Erythroblast (primary cell): Measurements from ENCODE around the gene AKAP4.
A peak's percentile ranks its signal among the peaks of the same experiment; 100 is the strongest.

ENCODE experiments used
- DNase-seq, 2 experiments: peaks; one replicate each; lab custom pipeline; 2025; lab: John Stamatoyannopoulos, UW
- GATA1 ChIP-seq: IDR thresholded peaks from 2 replicates; pipeline ENCODE4 v1.6.1; 2011; ENCODE audit warnings: low read depth, mild to moderate bottlenecking, control low read depth, low read length, moderate library complexity
- POLR2A ChIP-seq: IDR thresholded peaks from 2 replicates; pipeline ENCODE4 v1.6.1; 2011; ENCODE audit warnings: mild to moderate bottlenecking, low read length

AKAP4 gene

DNA sequence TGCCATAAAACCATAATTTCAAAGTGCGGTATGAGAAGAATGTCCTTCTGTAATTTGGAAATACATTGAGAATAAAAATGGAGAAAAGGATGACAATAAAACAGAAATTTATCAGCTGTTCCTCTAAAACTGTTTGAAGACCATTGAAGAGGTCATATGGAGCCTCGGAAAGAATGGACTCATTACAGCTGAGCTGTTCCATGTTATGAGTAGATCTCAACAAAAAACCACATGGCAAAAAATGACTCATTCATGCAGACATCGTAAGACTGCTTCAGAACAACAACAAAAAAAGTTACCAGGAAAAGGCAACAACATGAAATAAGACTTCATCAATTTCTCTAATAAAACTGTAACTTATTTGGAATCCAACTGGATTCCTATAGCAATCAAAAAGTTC, 39.7 kb downstream of the AKAP4 start:
- TF ChIP-seq POLR2A, result no peak
- no peak for TF ChIP-seq GATA1
- peak in 1 of 2 experiments; percentile 5 for DNase-seq

DNA sequence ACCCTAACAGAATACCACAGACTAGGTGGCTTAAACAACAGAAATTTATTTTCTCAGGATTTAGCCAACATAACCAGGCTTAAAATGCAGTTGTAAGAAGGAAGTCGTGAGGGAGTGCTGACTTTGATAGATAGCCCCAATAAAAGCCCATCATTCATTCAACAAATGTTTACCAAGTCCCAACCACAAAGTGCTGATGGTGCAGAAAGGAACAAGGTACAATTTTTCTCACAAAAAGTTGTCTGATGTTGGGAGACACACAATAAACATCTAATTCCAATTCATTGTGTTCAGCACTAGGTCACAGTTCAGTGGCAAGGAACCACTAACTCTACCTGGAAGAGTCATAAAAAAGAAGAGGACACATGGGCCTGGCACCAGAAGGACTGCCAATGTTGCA, 42.2 kb downstream of the AKAP4 start:
- TF ChIP-seq POLR2A (no peak), GATA1 (no peak)
- DNase-seq, result no peak

DNA sequence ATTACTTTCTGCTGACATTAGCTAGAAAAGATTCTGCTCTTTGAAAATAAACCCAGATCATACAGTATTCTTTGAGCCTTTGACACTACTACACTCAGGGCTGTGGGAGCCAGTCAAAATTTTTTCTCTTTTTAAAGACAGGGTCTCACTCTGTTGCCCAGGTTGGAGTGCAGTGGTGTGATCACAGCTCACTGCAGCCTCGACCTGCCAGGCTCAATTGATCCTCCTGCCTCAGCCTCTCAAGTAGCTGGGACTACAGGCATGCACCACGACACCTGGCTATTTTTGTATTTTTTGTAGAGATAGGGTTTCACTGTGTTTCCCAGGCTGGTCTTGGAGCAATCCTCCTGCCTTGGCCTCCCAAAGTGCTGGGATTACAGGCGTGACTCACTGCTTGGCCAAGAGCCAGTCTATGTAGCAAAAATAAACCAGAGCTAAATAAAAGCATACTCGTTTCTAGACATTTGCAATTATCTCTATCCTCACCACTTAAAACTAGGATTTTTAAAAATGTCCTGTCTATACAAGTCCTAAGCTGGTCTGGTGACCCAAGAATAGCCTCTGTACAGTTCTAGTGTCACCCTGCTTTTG, 43.2 kb downstream of the AKAP4 start:
- TF ChIP-seq POLR2A (no peak), GATA1 (no peak)
- DNase-seq, result peak in 1 of 2 experiments; percentile 26

DNA sequence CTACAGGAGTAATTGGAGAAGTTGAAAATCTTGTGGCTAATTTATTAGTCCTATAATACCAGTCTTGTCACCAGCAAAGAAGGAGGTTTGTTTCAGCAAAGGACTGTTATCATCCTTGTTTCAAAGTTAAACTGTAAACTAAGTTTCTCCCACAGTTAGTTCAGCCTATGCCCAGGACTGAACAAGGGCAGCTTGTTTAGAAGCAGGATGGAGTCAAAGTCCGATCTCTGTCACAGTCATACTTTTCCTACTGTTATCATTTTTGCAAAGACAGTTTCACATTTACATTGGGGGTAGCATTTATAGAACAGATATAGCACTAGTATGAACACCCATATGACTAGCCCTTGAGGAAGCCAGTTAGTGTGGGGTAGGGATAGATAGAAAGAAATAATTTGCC, 46.4 kb downstream of the AKAP4 start:
- no peak for TF ChIP-seq POLR2A
- no peak for TF ChIP-seq GATA1
- DNase-seq, result no peak

DNA sequence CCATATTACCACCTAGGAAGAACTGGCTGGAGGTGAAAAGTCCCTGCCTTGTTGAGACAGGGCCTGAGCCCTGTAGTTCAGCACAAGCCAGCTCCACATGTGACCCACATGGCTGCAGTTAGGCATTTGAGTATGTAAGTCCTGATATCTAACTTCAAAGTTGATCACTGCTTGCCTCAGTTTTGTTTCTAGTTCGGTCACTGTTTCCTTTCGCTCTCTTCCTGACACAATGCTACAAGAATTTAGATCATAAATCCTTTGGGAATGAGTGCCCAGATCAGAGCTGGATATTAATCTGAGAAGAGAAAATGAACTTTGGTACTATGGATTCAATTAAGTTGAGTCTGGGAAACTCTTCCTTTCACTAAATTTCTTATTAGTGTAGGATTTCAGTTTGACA, 48.4 kb downstream of the AKAP4 start:
- no peak for TF ChIP-seq GATA1
- no peak for TF ChIP-seq POLR2A
- no peak for DNase-seq

DNA sequence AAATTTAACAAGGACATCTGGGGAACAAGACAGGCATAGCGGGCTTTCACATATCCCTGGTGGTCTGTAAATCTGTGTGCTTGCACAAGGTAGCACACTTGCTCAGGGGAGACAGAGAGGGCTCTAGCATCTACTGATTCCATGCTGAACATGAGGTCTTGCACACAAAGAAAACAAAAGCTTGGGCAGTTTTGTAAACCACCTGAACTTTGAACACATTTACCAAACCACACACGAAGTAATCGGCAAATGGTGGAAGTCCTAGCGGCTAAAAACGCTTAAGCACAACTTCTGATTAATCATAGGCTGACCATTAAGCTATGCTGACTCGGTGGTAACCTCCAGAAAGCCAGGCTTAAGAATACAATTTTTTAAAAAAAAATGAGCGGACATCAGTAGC, 52.8 kb downstream of the AKAP4 start:
- TF ChIP-seq POLR2A (no peak), GATA1 (no peak)
- DNase-seq, result no peak
